Right atrium auricular region (tissue), 2 donors: ENCODE measurements around the gene AGMAT. TPM values are rescaled to one million over a fixed set of nuclear protein-coding genes. Genes with fewer than 3 reads are reported as not detected.

Experiments used
- DNase-seq: peaks from one replicate; pipeline ENCODE4 v3.0.0-alpha.2; 2019; ENCODE audit warnings: low spot score
- H3K27ac ChIP-seq, 2 donors: fragments of 200-600 bp; sonication (generic); 1 replicate in 1 of 2; 2 replicates in 1 of 2; pipeline ENCODE4 v1.5.1; 2016 to 2019
- H3K27me3 ChIP-seq, 2 donors: fragments of 200-600 bp; sonication (generic); one replicate each; pipeline versions ENCODE4 v1.5.1 to v1.6.0; 2017 to 2019
- H3K36me3 ChIP-seq: fragments of 200-600 bp; sonication (generic); one replicate; pipeline ENCODE4 v1.5.1; 2016
- H3K4me1 ChIP-seq, 2 donors: fragments of 200-600 bp; sonication (generic); one replicate each; pipeline versions ENCODE4 v1.5.1 to v1.6.0; 2017 to 2019
- H3K4me3 ChIP-seq, 2 donors: fragments of 200-600 bp; sonication (generic); 1 replicate in 1 of 2; 2 replicates in 1 of 2; pipeline ENCODE4 v1.5.1; 2017 to 2019; ENCODE audit warnings: mild to moderate bottlenecking in 1 of 2, moderate library complexity in 1 of 2
- H3K9me3 ChIP-seq, 2 donors: fragments of 200-600 bp; sonication (generic); one replicate each; pipeline ENCODE4 v1.5.1; 2019
- total RNA-seq, 2 donors: library from RNA; depleted of rRNA; stranded (reverse); fragments of >200 nt; gene quantifications; one replicate each; pipeline ENCODE4 v1.1.0, GENCODE V29; 2016
- TF ChIP-seq, protein P1 (sequence below), 2 donors: fragments of 200-600 bp; sonication (generic); IDR thresholded peaks; one replicate each; pipeline ENCODE4 v1.5.1; 2019; ENCODE audit warnings: antibody characterized with exemption in 2 of 2

The AGMAT gene
- total RNA-seq, 2 donors from 2014 or later: not detected

DNA sequence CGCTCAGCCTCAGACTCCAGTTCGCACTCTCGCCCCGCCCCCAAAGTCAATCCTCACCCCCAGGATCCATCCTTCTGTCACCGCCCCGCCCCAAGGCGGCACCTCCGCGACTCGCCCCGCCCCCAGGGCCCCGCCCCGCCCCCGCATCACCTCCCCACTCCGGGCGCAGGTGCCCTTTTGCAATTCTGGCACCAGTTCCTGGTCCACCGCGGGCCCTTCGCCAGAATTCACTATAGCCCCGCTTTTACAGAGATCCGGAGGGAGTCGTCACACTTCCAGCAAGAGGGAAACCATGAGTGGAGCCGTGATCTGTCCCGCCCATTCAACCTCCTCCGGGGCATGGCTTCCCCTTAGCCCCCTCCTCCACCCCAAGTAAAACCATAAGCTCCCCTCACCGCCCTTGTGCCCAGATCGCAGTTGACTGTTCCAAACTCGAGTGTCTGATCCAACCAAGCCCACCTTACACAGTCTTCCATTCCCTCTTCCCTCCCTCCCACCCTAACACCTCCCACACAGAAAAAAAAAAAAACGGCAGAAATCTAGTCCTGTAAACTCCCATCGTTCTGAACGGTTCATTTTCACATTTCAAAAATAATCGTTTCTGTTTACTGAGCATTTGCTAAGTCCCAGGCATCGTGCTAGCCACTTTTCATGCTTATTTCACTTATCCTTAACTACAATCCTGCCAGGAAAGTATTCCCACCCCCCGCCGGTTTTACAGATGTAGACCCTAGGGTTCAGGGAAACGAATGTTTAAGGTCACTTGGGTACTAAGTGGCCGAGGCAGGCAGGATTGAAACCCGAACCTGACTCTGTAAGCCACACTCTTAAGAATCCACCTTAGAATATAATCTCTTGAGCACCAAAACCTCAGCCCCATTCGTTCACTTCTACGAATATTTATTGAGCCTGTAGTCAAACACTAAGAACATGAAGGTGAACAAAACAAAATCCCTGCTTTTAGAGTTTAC, 59.5 kb downstream of the AGMAT start:
- peak overlapping the region; percentile 56 to 95 for H3K4me3 ChIP-seq
- DNase-seq: peak; percentile 99
- no peaks in the 10 kb centered on the region for H3K36me3 ChIP-seq
- peaks cover 0 to 31% of the 10 kb centered on the region in 2 donors for H3K4me1 ChIP-seq
- H3K27me3 ChIP-seq: no peaks in the 10 kb centered on the region
- TF ChIP-seq, protein P1, sequence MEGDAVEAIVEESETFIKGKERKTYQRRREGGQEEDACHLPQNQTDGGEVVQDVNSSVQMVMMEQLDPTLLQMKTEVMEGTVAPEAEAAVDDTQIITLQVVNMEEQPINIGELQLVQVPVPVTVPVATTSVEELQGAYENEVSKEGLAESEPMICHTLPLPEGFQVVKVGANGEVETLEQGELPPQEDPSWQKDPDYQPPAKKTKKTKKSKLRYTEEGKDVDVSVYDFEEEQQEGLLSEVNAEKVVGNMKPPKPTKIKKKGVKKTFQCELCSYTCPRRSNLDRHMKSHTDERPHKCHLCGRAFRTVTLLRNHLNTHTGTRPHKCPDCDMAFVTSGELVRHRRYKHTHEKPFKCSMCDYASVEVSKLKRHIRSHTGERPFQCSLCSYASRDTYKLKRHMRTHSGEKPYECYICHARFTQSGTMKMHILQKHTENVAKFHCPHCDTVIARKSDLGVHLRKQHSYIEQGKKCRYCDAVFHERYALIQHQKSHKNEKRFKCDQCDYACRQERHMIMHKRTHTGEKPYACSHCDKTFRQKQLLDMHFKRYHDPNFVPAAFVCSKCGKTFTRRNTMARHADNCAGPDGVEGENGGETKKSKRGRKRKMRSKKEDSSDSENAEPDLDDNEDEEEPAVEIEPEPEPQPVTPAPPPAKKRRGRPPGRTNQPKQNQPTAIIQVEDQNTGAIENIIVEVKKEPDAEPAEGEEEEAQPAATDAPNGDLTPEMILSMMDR (IDR thresholded peaks at IDR 0.05): no peak
- no peaks in the 10 kb centered on the region for H3K9me3 ChIP-seq
- H3K27ac ChIP-seq: peak overlapping the region; percentile 92 to 99

DNA sequence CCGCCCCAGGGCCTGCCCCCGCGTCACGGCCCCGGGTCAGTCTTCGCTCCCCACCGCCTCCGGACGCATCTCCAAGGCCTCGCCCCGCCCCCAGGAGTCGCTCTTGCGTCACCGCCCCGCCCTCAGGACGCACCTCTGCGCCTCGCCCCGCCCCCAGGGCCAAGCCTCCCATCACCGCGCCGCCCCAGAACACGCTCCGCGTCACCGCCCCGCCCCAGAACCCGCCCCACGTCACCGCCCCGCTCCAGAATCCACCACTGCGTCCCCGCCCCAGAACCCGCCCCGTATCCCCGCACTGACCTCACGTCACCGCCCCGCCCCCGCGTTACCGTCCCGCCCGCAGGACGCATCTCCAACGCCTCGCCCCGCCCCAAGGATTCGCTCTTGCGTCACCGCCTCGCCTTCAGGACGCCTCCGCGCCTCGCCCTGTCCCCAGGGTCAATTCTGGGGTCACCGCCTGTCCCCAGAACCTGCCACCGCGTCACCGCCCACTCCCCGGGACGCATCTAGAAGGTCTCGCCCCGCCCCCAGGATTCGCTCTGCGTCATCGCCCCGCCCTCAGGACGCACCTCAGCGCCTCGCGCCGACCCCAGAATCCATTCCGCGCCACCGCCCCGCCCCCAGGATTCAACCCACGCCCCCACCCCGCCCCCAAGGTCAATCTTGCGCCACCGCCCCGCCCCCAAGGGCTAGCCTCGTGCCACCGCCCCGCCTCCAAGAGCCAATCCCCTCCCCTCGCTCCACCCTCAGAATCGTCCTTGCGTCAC, 60.4 kb downstream of the AGMAT start:
- no peaks in the 10 kb centered on the region for H3K27me3 ChIP-seq
- TF ChIP-seq, protein P1 (IDR thresholded peaks at IDR 0.05): no peak
- peaks cover 0 to 31% of the 10 kb centered on the region in 2 donors for H3K4me1 ChIP-seq
- peak overlapping the region; percentile 56 to 95 for H3K4me3 ChIP-seq
- peak; percentile 99 for DNase-seq
- H3K36me3 ChIP-seq: no peaks in the 10 kb centered on the region
- no peaks in the 10 kb centered on the region for H3K9me3 ChIP-seq
- H3K27ac ChIP-seq: peak overlapping the region; percentile 92 to 99

DNA sequence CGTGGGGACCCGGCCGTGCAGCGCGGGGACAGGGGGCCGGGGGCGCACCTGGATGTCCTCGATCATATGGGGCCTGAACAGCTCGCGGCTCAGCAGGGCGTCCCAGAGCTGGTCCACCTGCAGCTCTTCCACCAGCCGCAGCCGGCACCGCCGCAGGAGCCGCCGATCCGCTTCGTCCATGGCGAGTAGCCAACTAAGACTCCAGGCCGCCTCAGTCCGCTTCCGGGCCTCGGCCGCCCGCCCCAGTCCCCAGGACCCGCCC, 60.9 kb downstream of the AGMAT start, which contains the start of gene CASP9:
TSS of gene CASP9 (minus strand) at position 195 of the 262 bp plus-strand sequence. CDS start at position 180, 15 bp downstream.
- TF ChIP-seq, protein P1 (IDR thresholded peaks at IDR 0.05): peak in 1 of 2 donors; percentile 8
- H3K9me3 ChIP-seq: no peaks in the 10 kb centered on the region
- peaks cover 0 to 31% of the 10 kb centered on the region in 2 donors for H3K4me1 ChIP-seq
- H3K27me3 ChIP-seq: no peaks in the 10 kb centered on the region
- H3K27ac ChIP-seq: peak within 1 kb of the TSS; percentile 92 to 99
- peak within 1 kb of the TSS; percentile 56 to 95 for H3K4me3 ChIP-seq
- no peak for DNase-seq
- no peaks in the 10 kb centered on the region for H3K36me3 ChIP-seq

DNA sequence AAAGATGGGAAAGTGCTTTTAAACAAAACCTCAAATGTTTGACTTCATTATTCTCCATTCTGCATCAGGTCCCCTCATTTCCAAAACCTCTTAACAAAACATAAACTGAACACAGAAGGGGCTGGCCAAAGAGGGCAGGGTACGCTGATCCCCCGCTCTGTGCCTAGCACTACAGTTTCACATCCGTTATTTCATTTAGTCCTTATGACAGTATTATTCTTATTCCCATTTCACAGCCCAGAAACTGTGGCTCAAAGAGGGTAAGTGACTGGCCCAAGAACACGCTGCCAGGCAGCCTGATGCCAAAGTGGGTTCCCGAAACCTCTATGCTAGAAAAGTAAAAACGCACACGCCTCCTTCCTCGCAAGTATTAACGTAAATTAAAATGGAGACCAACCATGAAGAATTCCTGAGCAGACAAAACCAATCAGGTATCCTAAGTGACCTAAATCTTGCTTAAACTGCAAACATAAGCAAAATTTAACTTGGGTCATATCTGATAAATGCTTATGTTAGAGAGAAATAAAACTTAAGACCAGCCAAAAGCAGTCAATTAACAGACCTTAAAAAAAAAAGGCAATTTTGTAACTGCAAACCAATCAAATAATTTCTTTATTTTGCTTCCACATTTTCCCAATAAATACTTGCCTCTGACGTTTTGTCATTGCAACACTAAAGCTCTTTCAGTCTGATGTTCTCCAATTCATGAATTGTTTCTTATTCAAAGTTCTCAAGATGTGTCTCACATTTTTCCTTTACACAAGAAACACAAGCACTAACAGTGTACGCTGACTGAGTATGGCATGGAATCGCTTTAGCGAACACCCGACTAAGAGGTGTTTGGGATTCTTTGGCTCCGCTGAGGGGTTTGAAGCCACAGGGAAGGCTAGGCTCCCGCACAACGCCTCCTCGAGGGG, 61.5 kb downstream of the AGMAT start:
- Histone ChIP-seq H3K27ac (peak overlapping the region; percentile 92 to 99), H3K4me3 (peak overlapping the region; percentile 55 to 95), H3K9me3 (no peaks in the 10 kb centered on the region), H3K4me1 (peaks cover 0 to 31% of the 10 kb centered on the region in 2 donors), H3K27me3 (no peaks in the 10 kb centered on the region), H3K36me3 (no peaks in the 10 kb centered on the region)
- TF ChIP-seq, protein P1 (IDR thresholded peaks at IDR 0.05): no peak
- DNase-seq: peak; percentile 57

DNA sequence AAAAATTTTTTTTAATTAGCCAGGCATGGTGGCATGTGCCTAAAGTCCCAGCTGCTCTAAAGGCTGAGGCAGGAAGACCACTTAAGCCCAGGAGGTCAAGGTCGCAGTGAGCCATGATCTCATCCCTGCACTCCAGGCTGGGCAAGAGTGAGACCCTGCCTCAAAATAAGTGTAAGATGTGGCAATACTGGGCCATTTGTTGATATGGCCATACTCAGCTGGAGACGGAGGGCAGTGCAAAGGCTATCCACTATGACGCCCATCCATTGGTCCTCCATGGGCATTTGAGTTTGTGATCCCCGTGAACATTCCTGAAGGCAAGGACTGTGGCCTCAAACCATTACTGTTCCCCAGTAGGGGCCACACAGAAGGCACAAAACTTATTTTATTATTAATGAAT, 62.3 kb downstream of the AGMAT start:
- Histone ChIP-seq H3K9me3 (no peaks in the 10 kb centered on the region), H3K27ac (peak overlapping the region in 1 of 2 donors; percentile 99), H3K4me1 (peaks cover 0 to 25% of the 10 kb centered on the region in 2 donors), H3K27me3 (no peaks in the 10 kb centered on the region), H3K36me3 (peaks cover 1% of the 10 kb centered on the region), H3K4me3 (no peak overlapping the region)
- TF ChIP-seq, protein P1 (IDR thresholded peaks at IDR 0.05): no peak
- peak; percentile 58 for DNase-seq
